Stimulated activated naive CD8-positive, alpha-beta T cell treated with anti-CD3 and anti-CD28 coated beads, Interleukin-15, amount 100 ng/mL, for 72 hours (primary cell): Measurements from ENCODE around the gene AKR1A1.
"Not testable (repeated sequence)": the region's sequence is repeated elsewhere in the genome, so short reads cannot be mapped to it uniquely, and the experiment has no call there.

Experiments used
- ATAC-seq: fragments of 150-1000 bp; cut with Tn5 transposase; 2 replicates; pipeline ENCODE4 v1.10.0; 2021; ENCODE audit warnings: mild to moderate bottlenecking, moderate library complexity
- DNase-seq, 2 donors: peaks; one replicate each; pipeline ENCODE4 v3.0.0; 2021 to 2022
- H3K27ac Mint-ChIP-seq, 2 donors: one replicate each; pipeline ENCODE4 v1.8.0; 2022; ENCODE audit warnings: mild to moderate bottlenecking in 2 of 2, mixed read lengths in 2 of 2, moderate library complexity in 2 of 2
- H3K27me3 Mint-ChIP-seq: one replicate; pipeline ENCODE4 v1.8.0; 2022; ENCODE audit warnings: mixed read lengths
- H3K4me1 Mint-ChIP-seq: one replicate; pipeline ENCODE4 v1.8.0; 2022; ENCODE audit warnings: mild to moderate bottlenecking, mixed read lengths
- H3K4me3 Mint-ChIP-seq, 2 donors: one replicate each; pipeline ENCODE4 v1.8.0; 2022; ENCODE audit warnings: mild to moderate bottlenecking in 2 of 2, mixed read lengths in 2 of 2, moderate library complexity in 1 of 2
- H3K9me3 Mint-ChIP-seq, 2 donors: one replicate each; pipeline ENCODE4 v1.8.0; 2022; ENCODE audit warnings: mixed read lengths in 2 of 2

AKR1A1 gene

GRCh38 chr1:45583264-45583665 lies 32.6 kb downstream of the AKR1A1 start:
- Mint-ChIP-seq H3K27me3 (no peaks in the 10 kb centered on the region), H3K4me3 (peak overlapping the region; percentile 90 to 99), H3K27ac (peak overlapping the region; percentile 98 to 100), H3K4me1 (peaks cover 38% of the 10 kb centered on the region), H3K9me3 (no peaks in the 10 kb centered on the region)
- ATAC-seq (peak; percentile 88), DNase-seq (peak; percentile 90 to 95)

DNA sequence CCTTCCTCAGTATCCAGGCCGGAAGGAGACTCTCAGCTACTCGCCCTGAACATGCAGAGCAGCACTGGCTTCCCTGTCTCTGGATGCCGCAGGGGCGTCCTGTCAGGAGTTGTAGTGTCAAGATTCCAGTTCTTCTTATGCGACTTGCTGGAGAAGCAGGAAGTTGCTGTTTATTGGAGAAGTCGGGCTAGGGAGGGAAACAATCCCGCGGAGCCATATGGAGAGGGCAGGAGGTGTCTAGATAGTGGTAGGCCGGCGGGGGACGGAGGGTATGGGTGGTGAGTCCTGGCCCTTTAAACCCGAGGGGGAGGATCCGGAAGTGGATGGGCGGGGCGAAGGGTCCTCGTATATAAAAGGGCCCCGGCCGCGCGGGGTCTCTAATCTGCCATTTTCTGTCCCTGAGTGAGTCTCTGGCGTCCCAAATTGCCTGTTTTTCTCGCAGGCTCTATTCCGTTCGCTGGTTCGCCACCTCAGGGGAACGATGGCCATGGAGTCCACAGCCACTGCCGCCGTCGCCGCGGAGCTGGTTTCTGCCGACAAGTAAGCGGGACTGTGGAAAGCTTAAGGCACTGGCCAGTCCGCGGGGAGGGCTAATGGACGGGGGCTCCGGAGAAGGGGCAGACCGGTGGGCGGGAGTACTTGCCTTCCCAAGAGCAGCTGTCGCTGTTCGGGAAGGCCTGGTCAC lies 33.2 kb downstream of the AKR1A1 start, which contains the start of gene NASP:
Gene NASP, plus strand, starts transcription at position 376 of the 685 bp plus-strand sequence. Its CDS starts 106 bp downstream, at position 482.
- ATAC-seq (peak; percentile 80), DNase-seq (peak; percentile 93 to 96)
- H3K4me1 Mint-ChIP-seq = peaks cover 42% of the 10 kb centered on the region
- no peaks in the 10 kb centered on the region for H3K27me3 Mint-ChIP-seq
- no peaks in the 10 kb centered on the region for H3K9me3 Mint-ChIP-seq
- H3K4me3 Mint-ChIP-seq = peak within 1 kb of the TSS; percentile 90 to 99
- peak within 1 kb of the TSS; percentile 98 to 100 for H3K27ac Mint-ChIP-seq

DNA sequence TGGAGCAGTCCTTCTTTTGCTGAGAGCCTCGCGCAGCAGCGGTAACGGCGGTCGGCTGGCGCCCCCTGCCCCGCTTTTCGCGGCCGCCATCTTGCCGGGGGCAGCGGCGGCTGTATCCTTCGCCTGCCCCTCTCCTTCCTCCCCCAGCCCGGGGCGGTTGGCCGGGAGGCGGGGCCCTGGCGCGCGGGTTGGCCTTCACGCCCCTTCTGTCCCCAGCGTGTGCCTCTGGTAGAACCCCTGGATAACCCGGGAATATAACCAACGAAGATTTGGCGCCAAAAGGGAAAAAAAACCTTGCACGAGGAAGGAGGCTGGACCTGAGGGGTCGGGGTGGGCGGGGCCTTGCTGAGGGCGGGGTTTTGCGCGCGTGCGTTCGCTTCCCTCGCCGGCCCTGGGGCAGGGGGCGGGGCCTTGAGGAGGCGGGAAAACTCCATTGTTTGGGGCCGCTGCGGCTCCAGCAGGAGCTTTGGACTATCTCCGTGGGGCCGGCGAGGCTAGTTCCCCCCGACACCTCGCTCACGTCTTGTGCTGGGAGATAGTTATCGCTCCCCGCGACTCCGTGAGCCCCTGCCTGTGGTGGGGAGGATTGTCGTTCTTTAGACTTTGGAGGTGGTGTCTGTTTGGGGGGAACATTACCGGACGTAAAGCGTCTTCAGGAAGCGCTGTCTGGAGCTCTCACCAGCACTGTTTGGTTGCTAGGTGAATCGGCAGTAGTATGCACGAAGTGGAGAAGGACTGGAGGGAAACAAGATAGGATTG lies 33.9 kb downstream of the AKR1A1 start:
- Mint-ChIP-seq H3K4me3 (peak overlapping the region; percentile 90 to 99), H3K9me3 (no peaks in the 10 kb centered on the region), H3K27ac (peak overlapping the region; percentile 98 to 100), H3K4me1 (peaks cover 50% of the 10 kb centered on the region), H3K27me3 (no peaks in the 10 kb centered on the region)
- DNase-seq (peak; percentile 84 to 87), ATAC-seq (peak; percentile 59)

DNA sequence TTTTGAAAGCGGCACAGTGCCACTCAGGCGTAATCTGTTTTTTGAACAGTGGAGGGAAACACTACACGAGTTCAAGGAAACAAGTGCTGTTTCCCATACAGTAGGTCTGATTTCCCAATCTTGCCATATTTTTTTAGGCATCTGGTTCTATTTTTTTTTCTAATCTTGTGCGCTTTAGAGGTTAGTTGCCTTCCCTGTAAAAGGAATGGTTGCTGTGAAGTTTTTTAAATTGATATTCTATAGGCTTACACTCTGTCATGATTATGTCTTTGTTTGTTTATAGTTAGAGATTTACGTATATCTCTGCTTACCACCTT lies 34.4 kb downstream of the AKR1A1 start:
- peaks cover 54% of the 10 kb centered on the region for H3K4me1 Mint-ChIP-seq

GRCh38 chr1:45585496-45586075 lies 35.0 kb downstream of the AKR1A1 start:
- H3K4me3 Mint-ChIP-seq = peak overlapping the region; percentile 90 to 99
- no peak for DNase-seq
- H3K27ac Mint-ChIP-seq = peak overlapping the region; percentile 85 to 97
- ATAC-seq = no peak
- no peaks in the 10 kb centered on the region for H3K27me3 Mint-ChIP-seq
- no peaks in the 10 kb centered on the region for H3K9me3 Mint-ChIP-seq
- H3K4me1 Mint-ChIP-seq = peaks cover 56% of the 10 kb centered on the region

More for the DNA sequence above, 34.4 kb downstream of the AKR1A1 start:
- H3K27me3 Mint-ChIP-seq = no peaks in the 10 kb centered on the region
- no peaks in the 10 kb centered on the region for H3K9me3 Mint-ChIP-seq
- peak overlapping the region; percentile 85 to 100 for H3K27ac Mint-ChIP-seq
- peak overlapping the region; percentile 90 to 99 for H3K4me3 Mint-ChIP-seq
- no peak for DNase-seq
- no peak for ATAC-seq

GRCh38 chr1:45586769-45587168 lies 36.1 kb downstream of the AKR1A1 start:
- H3K9me3 Mint-ChIP-seq = no peaks in the 10 kb centered on the region
- DNase-seq (no peak), ATAC-seq (no peak)
- H3K27ac Mint-ChIP-seq = peak overlapping the region in 1 of 2 donors; percentile 97
- peaks cover 56% of the 10 kb centered on the region for H3K4me1 Mint-ChIP-seq
- H3K4me3 Mint-ChIP-seq = peak overlapping the region; percentile 90 to 99
- no peaks in the 10 kb centered on the region for H3K27me3 Mint-ChIP-seq

- Mint-ChIP-seq H3K27ac (no peak overlapping the region), H3K9me3 (no peaks in the 10 kb centered on the region), H3K4me3 (peak overlapping the region in 1 of 2 donors; percentile 24), H3K27me3 (no peaks in the 10 kb centered on the region), H3K4me1 (peaks cover 52% of the 10 kb centered on the region)
- DNase-seq (no peak), ATAC-seq (no peak)
These were observed 39.2 kb downstream of the AKR1A1 start for GRCh38 chr1:45589861-45590260.

DNA sequence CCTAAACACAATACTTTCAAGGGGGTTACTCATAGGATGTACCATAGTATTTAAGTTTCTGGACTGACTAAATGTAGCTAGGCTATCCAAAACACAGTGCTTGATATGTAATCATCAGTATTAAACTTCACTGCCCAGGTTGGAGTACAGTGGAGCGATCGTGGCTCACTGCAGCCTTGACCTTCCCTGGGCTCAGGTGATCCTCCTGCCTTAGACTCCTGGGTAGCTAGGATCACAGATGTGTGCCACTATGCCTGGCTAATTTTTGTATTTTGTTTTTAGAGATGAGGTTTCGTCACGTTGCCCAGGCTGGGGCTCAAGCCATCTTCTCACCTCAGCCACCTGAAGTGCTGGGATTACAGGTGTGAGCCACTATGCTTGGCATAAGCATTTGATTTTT lies 43.8 kb downstream of the AKR1A1 start:
- ATAC-seq = no peak
- no peaks in the 10 kb centered on the region for H3K27me3 Mint-ChIP-seq
- no peaks in the 10 kb centered on the region for H3K9me3 Mint-ChIP-seq
- H3K4me3 Mint-ChIP-seq = no peak overlapping the region
- H3K4me1 Mint-ChIP-seq = peaks cover 30% of the 10 kb centered on the region
- no peak overlapping the region for H3K27ac Mint-ChIP-seq
- DNase-seq = no peak

GRCh38 chr1:45596765-45597164 lies 46.1 kb downstream of the AKR1A1 start:
- Mint-ChIP-seq H3K27ac (peak overlapping the region in 1 of 2 donors; percentile 87), H3K4me1 (peaks cover 39% of the 10 kb centered on the region)
- H3K9me3 Mint-ChIP-seq, H3K27me3 Mint-ChIP-seq, ATAC-seq, H3K4me3 Mint-ChIP-seq, DNase-seq: not testable (repeated sequence)

GRCh38 chr1:45604239-45604638 lies 53.6 kb downstream of the AKR1A1 start:
- Mint-ChIP-seq H3K9me3 (no peaks in the 10 kb centered on the region), H3K27ac (peak overlapping the region in 1 of 2 donors; percentile 50), H3K27me3 (no peaks in the 10 kb centered on the region), H3K4me1 (peaks cover 32% of the 10 kb centered on the region), H3K4me3 (no peak overlapping the region)
- no peak for DNase-seq
- ATAC-seq = no peak

GRCh38 chr1:45607404-45608074 lies 56.9 kb downstream of the AKR1A1 start:
- Mint-ChIP-seq H3K9me3 (no peaks in the 10 kb centered on the region), H3K27me3 (no peaks in the 10 kb centered on the region), H3K4me3 (no peak overlapping the region), H3K4me1 (peaks cover 13% of the 10 kb centered on the region), H3K27ac (peak overlapping the region; percentile 27 to 75)
- DNase-seq (no peak), ATAC-seq (no peak)

DNA sequence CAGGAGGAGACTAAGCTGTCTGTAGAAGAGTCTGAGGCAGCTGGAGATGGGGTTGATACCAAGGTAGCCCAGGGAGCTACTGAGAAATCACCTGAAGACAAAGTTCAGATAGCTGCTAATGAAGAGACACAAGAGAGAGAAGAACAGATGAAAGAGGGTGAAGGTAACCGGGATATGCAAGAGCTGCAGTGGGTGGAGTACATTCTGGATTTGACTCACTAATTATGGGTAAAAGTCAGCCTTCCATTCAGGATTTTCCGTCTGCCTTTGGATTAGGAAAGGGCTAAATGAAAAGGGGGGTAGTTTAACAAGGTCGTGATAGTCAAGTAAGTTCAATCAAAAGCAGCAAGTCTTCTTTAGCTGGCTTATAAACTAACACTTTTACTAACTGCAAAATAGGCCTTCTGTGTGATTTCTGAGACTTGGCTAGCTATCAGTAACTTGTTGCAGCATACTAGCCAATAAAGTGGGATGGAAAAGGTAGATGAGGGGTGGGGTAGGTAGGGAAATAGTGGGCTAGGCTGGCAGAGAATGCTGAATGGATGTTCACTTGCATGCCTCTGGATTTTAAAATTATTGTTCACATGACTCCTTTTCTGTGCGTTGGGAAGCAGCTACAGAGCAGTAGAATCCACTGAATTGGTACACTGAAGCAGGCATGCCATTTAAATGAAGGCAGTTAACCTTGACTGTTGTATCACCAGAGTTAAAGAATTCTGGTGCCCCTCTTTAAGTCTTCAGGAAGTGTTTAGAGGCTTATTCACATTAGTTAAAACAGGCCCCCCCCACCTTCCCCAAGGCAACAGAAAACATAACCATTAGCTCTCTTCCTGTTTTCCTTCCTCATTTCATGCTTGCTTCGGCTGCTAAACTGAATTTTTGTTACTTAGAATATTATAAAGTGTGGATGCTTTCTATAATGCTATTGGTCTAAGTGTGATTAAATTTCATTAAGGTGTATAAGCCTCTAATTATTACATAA lies 57.8 kb downstream of the AKR1A1 start:
- ATAC-seq = no peak
- Mint-ChIP-seq H3K27ac (peak overlapping the region; percentile 15 to 75), H3K4me3 (no peak overlapping the region), H3K4me1 (peaks cover 13% of the 10 kb centered on the region), H3K27me3 (no peaks in the 10 kb centered on the region), H3K9me3 (no peaks in the 10 kb centered on the region)
- no peak for DNase-seq

DNA sequence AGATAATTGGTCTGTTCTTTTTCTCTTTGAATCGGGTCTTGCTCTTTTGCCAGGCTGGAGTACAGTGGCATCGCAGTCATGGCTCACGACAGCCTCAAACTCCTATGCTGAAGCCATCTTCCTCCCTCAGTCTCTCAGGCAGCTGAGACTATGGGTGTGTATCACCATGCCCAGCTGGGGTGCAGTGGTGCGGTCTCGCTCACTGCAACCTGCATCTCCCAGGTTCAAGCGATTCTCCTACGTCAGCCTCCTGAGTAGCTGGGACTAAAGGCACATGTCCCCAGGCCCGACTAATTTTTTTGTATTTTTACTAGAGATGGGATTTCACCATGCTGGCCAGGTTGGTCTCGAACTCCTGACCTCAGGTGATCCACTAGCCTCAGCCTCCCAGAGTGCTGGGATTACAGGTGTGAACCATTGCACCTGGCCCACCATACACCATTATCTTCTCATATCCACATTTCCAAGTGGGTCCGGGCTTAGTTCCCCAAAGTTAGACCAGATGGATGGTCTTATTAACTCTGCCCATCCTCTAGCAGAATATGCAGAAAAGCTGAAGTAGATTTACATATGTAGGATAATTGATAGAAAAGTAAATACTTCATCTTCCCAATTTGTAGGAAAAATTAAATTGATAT lies 60.1 kb downstream of the AKR1A1 start:
- DNase-seq (no peak), ATAC-seq (no peak)
- no peaks in the 10 kb centered on the region for H3K27me3 Mint-ChIP-seq
- peak overlapping the region in 1 of 2 donors; percentile 14 for H3K27ac Mint-ChIP-seq
- peaks cover 13% of the 10 kb centered on the region for H3K4me1 Mint-ChIP-seq
- H3K9me3 Mint-ChIP-seq = no peaks in the 10 kb centered on the region
- no peak overlapping the region for H3K4me3 Mint-ChIP-seq

- no peaks in the 10 kb centered on the region for H3K27me3 Mint-ChIP-seq
- peak overlapping the region; percentile 55 to 89 for H3K27ac Mint-ChIP-seq
- no peak overlapping the region for H3K4me3 Mint-ChIP-seq
- DNase-seq = no peak
- no peaks in the 10 kb centered on the region for H3K9me3 Mint-ChIP-seq
- no peak for ATAC-seq
- peaks cover 5% of the 10 kb centered on the region for H3K4me1 Mint-ChIP-seq
These were observed 62.4 kb downstream of the AKR1A1 start for GRCh38 chr1:45612941-45613579.
